Esophagus (tissue), 2 donors: ENCODE data around the gene CBFA2T2. TPM values are rescaled to one million over a fixed set of nuclear protein-coding genes. Genes with fewer than 3 reads are reported as not detected.
"Not testable (repeated sequence)": the region's sequence is repeated elsewhere in the genome, so short reads cannot be mapped to it uniquely, and the experiment has no call there.

Experiments
- H3K27ac ChIP-seq, 2 donors: one replicate each; pipeline ENCODE4 v1.5.1; 2013; ENCODE audit warnings: low read depth in 2 of 2, mild to moderate bottlenecking in 2 of 2, inconsistent platforms in 1 of 2, low read length in 1 of 2, moderate library complexity in 1 of 2
- H3K27me3 ChIP-seq, 2 donors: one replicate each; pipeline ENCODE4 v1.6.1; 2013; ENCODE audit warnings: low read length in 2 of 2, control low read depth in 1 of 2, mild to moderate bottlenecking in 1 of 2; ENCODE audit not compliant: insufficient read depth in 2 of 2, control insufficient read depth in 1 of 2
- H3K36me3 ChIP-seq, 2 donors: one replicate each; pipeline ENCODE4 v1.6.1; 2013; ENCODE audit warnings: low read length in 1 of 2; ENCODE audit not compliant: control insufficient read depth in 2 of 2, insufficient read depth in 2 of 2
- H3K4me1 ChIP-seq, 2 donors: one replicate each; pipeline ENCODE4 v1.6.1; 2013; ENCODE audit warnings: low read length in 1 of 2; ENCODE audit not compliant: control insufficient read depth in 2 of 2, insufficient read depth in 2 of 2
- H3K4me3 ChIP-seq, 2 donors: one replicate each; pipeline ENCODE4 v1.5.1; 2013; ENCODE audit warnings: low read length in 2 of 2, mild to moderate bottlenecking in 2 of 2, low read depth in 1 of 2, moderate library complexity in 1 of 2
- H3K9me3 ChIP-seq, 2 donors: one replicate each; pipeline ENCODE4 v1.6.1; 2013; ENCODE audit warnings: mild to moderate bottlenecking in 2 of 2, low read depth in 1 of 2, low read length in 1 of 2, moderate library complexity in 1 of 2; ENCODE audit not compliant: control insufficient read depth in 2 of 2, insufficient read depth in 1 of 2
- WGBS, 2 donors: extraction: QIAGEN DNeasy Blood & Tissue Kit; methylation state at CpG; one replicate each; pipeline ENCODE4 v1.1.7; 2013; 5-methylcytosine and 5-hydroxymethylcytosine counted together
- polyA plus RNA-seq, 2 donors: library from polyadenylated mRNA; stranded (reverse); fragments of 200-250 nt; gene quantifications; one replicate each; pipeline ENCODE4 v1.2.3, GENCODE V29; 2013
- donor health status: healthy with polysubstance abuse.
- donor health status: Bipolar disorder and iron deficiency.

Gene CBFA2T2
- polyA plus RNA-seq, 2 donors = 4.7 to 8.5 TPM

GRCh38 chr20:33583143-33583542 lies 93.2 kb downstream of the CBFA2T2 start:
- H3K9me3 ChIP-seq = no peaks in the 10 kb centered on the region
- no peak overlapping the region for H3K4me3 ChIP-seq
- H3K36me3 ChIP-seq = no peaks in the 10 kb centered on the region
- no peak overlapping the region for H3K27ac ChIP-seq
- no peaks in the 10 kb centered on the region for H3K27me3 ChIP-seq
- no peaks in the 10 kb centered on the region for H3K4me1 ChIP-seq
- WGBS, 2 donors = 86 to 98% methylated on average over 2 of the region's 2 CpGs

- no peak overlapping the region for H3K4me3 ChIP-seq
- 95 to 97% methylated on average over 3 of the region's 3 CpGs for WGBS, 2 donors
- H3K27ac ChIP-seq = no peak overlapping the region
- no peaks in the 10 kb centered on the region for H3K36me3 ChIP-seq
- no peaks in the 10 kb centered on the region for H3K9me3 ChIP-seq
- no peaks in the 10 kb centered on the region for H3K4me1 ChIP-seq
- H3K27me3 ChIP-seq = no peaks in the 10 kb centered on the region
Measured at GRCh38 chr20:33584976-33585375, 95.1 kb downstream of the CBFA2T2 start.

- Histone ChIP-seq H3K36me3 (no peaks in the 10 kb centered on the region), H3K27ac (no peak overlapping the region), H3K4me3 (no peak overlapping the region), H3K27me3 (no peaks in the 10 kb centered on the region), H3K4me1 (no peaks in the 10 kb centered on the region), H3K9me3 (no peaks in the 10 kb centered on the region)
- WGBS, 2 donors = 86 to 90% methylated on average over 4 of the region's 4 CpGs
Measured at GRCh38 chr20:33585413-33585812, 95.5 kb downstream of the CBFA2T2 start.

GRCh38 chr20:33589059-33589458 lies 99.2 kb downstream of the CBFA2T2 start:
- H3K4me1 ChIP-seq = no peaks in the 10 kb centered on the region
- H3K27me3 ChIP-seq = no peaks in the 10 kb centered on the region
- no peaks in the 10 kb centered on the region for H3K9me3 ChIP-seq
- H3K27ac ChIP-seq = no peak overlapping the region
- no peak overlapping the region for H3K4me3 ChIP-seq
- H3K36me3 ChIP-seq = no peaks in the 10 kb centered on the region

GRCh38 chr20:33591901-33592300 lies 102.0 kb downstream of the CBFA2T2 start:
- 82 to 87% methylated on average over 9 of the region's 9 CpGs for WGBS, 2 donors
- H3K4me3 ChIP-seq, H3K4me1 ChIP-seq, H3K9me3 ChIP-seq, H3K36me3 ChIP-seq, H3K27ac ChIP-seq, H3K27me3 ChIP-seq: not testable (repeated sequence)

- 73 to 86% methylated on average over 2 of the region's 2 CpGs for WGBS, 2 donors
- H3K27me3 ChIP-seq = no peaks in the 10 kb centered on the region
- no peaks in the 10 kb centered on the region for H3K4me1 ChIP-seq
- H3K4me3 ChIP-seq = no peak overlapping the region
- no peak overlapping the region for H3K27ac ChIP-seq
- no peaks in the 10 kb centered on the region for H3K9me3 ChIP-seq
- no peaks in the 10 kb centered on the region for H3K36me3 ChIP-seq
Measured at GRCh38 chr20:33594743-33595142, 104.8 kb downstream of the CBFA2T2 start.

- WGBS, 2 donors = 88 to 90% methylated on average over 4 of the region's 4 CpGs
- Histone ChIP-seq H3K27me3 (no peaks in the 10 kb centered on the region), H3K27ac (no peak overlapping the region), H3K9me3 (no peaks in the 10 kb centered on the region), H3K4me3 (no peak overlapping the region), H3K36me3 (no peaks in the 10 kb centered on the region), H3K4me1 (no peaks in the 10 kb centered on the region)
Measured at GRCh38 chr20:33600414-33600813, 110.5 kb downstream of the CBFA2T2 start.

GRCh38 chr20:33600981-33601380 lies 111.1 kb downstream of the CBFA2T2 start:
- 96 to 97% methylated on average over 8 of the region's 8 CpGs for WGBS, 2 donors
- H3K36me3 ChIP-seq = no peaks in the 10 kb centered on the region
- H3K9me3 ChIP-seq = no peaks in the 10 kb centered on the region
- no peak overlapping the region for H3K4me3 ChIP-seq
- no peaks in the 10 kb centered on the region for H3K4me1 ChIP-seq
- H3K27ac ChIP-seq = no peak overlapping the region
- H3K27me3 ChIP-seq = no peaks in the 10 kb centered on the region

GRCh38 chr20:33601861-33602260 lies 112.0 kb downstream of the CBFA2T2 start:
- 66 to 81% methylated on average over 5 of the region's 5 CpGs for WGBS, 2 donors
- H3K27ac ChIP-seq = no peak overlapping the region

GRCh38 chr20:33602826-33603590 lies 113.1 kb downstream of the CBFA2T2 start:
- WGBS, 2 donors = 65 to 72% methylated on average over 5 of the region's 5 CpGs
- H3K27me3 ChIP-seq = no peaks in the 10 kb centered on the region
- no peak overlapping the region for H3K27ac ChIP-seq

More at GRCh38 chr20:33601861-33602260, 112.0 kb downstream of the CBFA2T2 start:
- H3K36me3 ChIP-seq = peaks cover 0 to 2% of the 10 kb centered on the region in 2 donors
- H3K4me3 ChIP-seq = no peak overlapping the region
- no peaks in the 10 kb centered on the region for H3K27me3 ChIP-seq
- no peaks in the 10 kb centered on the region for H3K4me1 ChIP-seq
- H3K9me3 ChIP-seq = no peaks in the 10 kb centered on the region

More at GRCh38 chr20:33602826-33603590, 113.1 kb downstream of the CBFA2T2 start:
- H3K4me1 ChIP-seq = no peaks in the 10 kb centered on the region
- no peak overlapping the region for H3K4me3 ChIP-seq
- H3K9me3 ChIP-seq = no peaks in the 10 kb centered on the region
- H3K36me3 ChIP-seq = peaks cover 0 to 4% of the 10 kb centered on the region in 2 donors
